ENCODE data around the gene GRIN2A. TPM values are rescaled to one million over a fixed set of nuclear protein-coding genes. Genes with fewer than 3 reads are reported as not detected.

The GRIN2A gene
- total RNA-seq, 1 donor from 2014 or later: 7.8 TPM

- H3K4me3 ChIP-seq: no peak overlapping the region
- H3K27me3 ChIP-seq: no peaks in the 10 kb centered on the region
- no peaks in the 10 kb centered on the region for H3K4me1 ChIP-seq
- H3K9me3 ChIP-seq: no peaks in the 10 kb centered on the region
- intact Hi-C loops (cut with DNase I): no loop called here
- TF ChIP-seq CTCF (IDR thresholded peaks at IDR 0.05): no peak
- no peak for DNase-seq (ENCODE audit: low spot score in 2 of 2)
- no peaks in the 10 kb centered on the region for H3K36me3 ChIP-seq
- no peak overlapping the region for H3K27ac ChIP-seq
Measured at GRCh38 chr16:9966569-9967157, 215.6 kb downstream of the GRIN2A start.

GRCh38 chr16:9965079-9965478 is 217.1 kb downstream of the GRIN2A start:
- Histone ChIP-seq H3K4me1 (no peaks in the 10 kb centered on the region), H3K36me3 (no peaks in the 10 kb centered on the region), H3K4me3 (no peak overlapping the region), H3K9me3 (no peaks in the 10 kb centered on the region), H3K27ac (no peak overlapping the region), H3K27me3 (no peaks in the 10 kb centered on the region)
- no peak for TF ChIP-seq CTCF (IDR thresholded peaks at IDR 0.05)
- DNase-seq (ENCODE audit: low spot score in 2 of 2): no peak
- intact Hi-C loops (cut with DNase I): no loop called here

- H3K9me3 ChIP-seq: no peaks in the 10 kb centered on the region
- H3K27ac ChIP-seq: no peak overlapping the region
- intact Hi-C loops (cut with DNase I): no loop called here
- no peak for DNase-seq (ENCODE audit: low spot score in 2 of 2)
- no peaks in the 10 kb centered on the region for H3K36me3 ChIP-seq
- no peaks in the 10 kb centered on the region for H3K27me3 ChIP-seq
- TF ChIP-seq CTCF (IDR thresholded peaks at IDR 0.05): no peak
- H3K4me3 ChIP-seq: no peak overlapping the region
- no peaks in the 10 kb centered on the region for H3K4me1 ChIP-seq
Measured at GRCh38 chr16:9964426-9964825, 217.8 kb downstream of the GRIN2A start.

GRCh38 chr16:9957433-9957832 is 224.8 kb downstream of the GRIN2A start:
- DNase-seq (ENCODE audit: low spot score in 2 of 2): no peak
- no peaks in the 10 kb centered on the region for H3K9me3 ChIP-seq
- no peaks in the 10 kb centered on the region for H3K27me3 ChIP-seq
- TF ChIP-seq CTCF (IDR thresholded peaks at IDR 0.05): no peak
- peaks cover 0 to 6% of the 10 kb centered on the region in 2 donors for H3K4me1 ChIP-seq
- intact Hi-C loops (cut with DNase I): no loop called here
- no peak overlapping the region for H3K27ac ChIP-seq
- H3K4me3 ChIP-seq: no peak overlapping the region
- H3K36me3 ChIP-seq: no peaks in the 10 kb centered on the region

- peaks cover 0 to 6% of the 10 kb centered on the region in 2 donors for H3K4me1 ChIP-seq
- no peaks in the 10 kb centered on the region for H3K9me3 ChIP-seq
- no peaks in the 10 kb centered on the region for H3K36me3 ChIP-seq
- H3K4me3 ChIP-seq: no peak overlapping the region
- intact Hi-C loops (cut with DNase I): no loop called here
- TF ChIP-seq CTCF (IDR thresholded peaks at IDR 0.05): no peak
- no peak for DNase-seq (ENCODE audit: low spot score in 2 of 2)
- H3K27ac ChIP-seq: no peak overlapping the region
- no peaks in the 10 kb centered on the region for H3K27me3 ChIP-seq
Measured at GRCh38 chr16:9957002-9957401, 225.2 kb downstream of the GRIN2A start.

GRCh38 chr16:9955677-9956076 is 226.6 kb downstream of the GRIN2A start:
- H3K36me3 ChIP-seq: no peaks in the 10 kb centered on the region
- no peak for TF ChIP-seq CTCF (IDR thresholded peaks at IDR 0.05)
- no peaks in the 10 kb centered on the region for H3K27me3 ChIP-seq
- peaks cover 0 to 6% of the 10 kb centered on the region in 2 donors for H3K4me1 ChIP-seq
- H3K27ac ChIP-seq: no peak overlapping the region
- intact Hi-C loops (cut with DNase I): no loop called here
- no peaks in the 10 kb centered on the region for H3K9me3 ChIP-seq
- DNase-seq (ENCODE audit: low spot score in 2 of 2): no peak
- H3K4me3 ChIP-seq: no peak overlapping the region
